ENCODE measurements around the gene ZP1.
"Not testable (repeated sequence)": the region's sequence is repeated elsewhere in the genome, so short reads cannot be mapped to it uniquely, and the experiment has no call there.

ZP1 gene

GRCh38 chr11:60879971-60880588 lies 12.7 kb downstream of the ZP1 start:
- no peak for DNase-seq

- peak in 1 of 2 experiments; percentile 10 for DNase-seq
Observed at GRCh38 chr11:60880643-60881282, 13.4 kb downstream of the ZP1 start.

DNA sequence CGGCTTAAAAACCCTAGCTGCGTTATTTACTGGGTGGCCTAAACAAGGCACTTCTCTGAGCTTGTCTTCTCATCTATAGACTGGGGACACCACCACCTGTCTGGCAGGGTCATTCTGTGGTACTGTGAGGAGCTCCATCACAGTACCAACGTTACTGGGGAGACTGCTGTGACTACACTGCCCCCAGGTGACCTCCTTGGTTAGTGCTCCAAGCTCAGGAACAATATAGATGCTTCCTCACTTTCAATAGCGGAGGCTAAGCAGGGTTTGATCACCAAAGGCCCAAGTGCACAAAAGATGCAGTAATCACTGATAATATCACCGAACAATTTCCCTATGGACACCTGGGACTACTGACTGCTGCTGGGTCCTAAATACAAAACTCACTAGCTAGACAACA lies 20.2 kb downstream of the ZP1 start:
- peak; percentile 24 to 29 for DNase-seq

DNA sequence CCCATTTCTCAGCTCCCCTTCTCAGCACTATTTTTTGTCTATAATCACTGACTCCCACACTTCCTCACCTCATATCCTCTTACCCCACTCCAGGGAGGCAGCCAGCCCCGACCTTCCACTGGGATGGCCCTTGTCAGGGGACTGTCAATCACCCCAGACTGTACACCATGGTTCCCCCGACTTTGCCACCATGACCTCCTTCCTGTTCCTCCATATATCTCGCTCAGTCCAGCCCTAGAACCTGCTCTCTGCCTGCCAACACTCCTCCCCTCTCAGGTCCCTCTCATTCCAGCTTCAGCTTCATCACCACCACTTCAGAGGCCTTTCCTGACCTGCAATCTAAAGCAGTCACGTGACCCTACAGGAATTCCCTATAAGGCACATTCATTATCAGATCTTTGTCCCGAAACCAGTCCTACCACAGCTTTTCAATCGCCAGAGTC lies 22.5 kb downstream of the ZP1 start:
- DNase-seq: no peak

- no peak for DNase-seq
Observed at GRCh38 chr11:60890696-60891095, 23.4 kb downstream of the ZP1 start.

- no peak for DNase-seq
Observed at GRCh38 chr11:60891103-60891741, 23.9 kb downstream of the ZP1 start.

GRCh38 chr11:60895687-60896086 lies 28.3 kb downstream of the ZP1 start:
- no peak for DNase-seq

DNA sequence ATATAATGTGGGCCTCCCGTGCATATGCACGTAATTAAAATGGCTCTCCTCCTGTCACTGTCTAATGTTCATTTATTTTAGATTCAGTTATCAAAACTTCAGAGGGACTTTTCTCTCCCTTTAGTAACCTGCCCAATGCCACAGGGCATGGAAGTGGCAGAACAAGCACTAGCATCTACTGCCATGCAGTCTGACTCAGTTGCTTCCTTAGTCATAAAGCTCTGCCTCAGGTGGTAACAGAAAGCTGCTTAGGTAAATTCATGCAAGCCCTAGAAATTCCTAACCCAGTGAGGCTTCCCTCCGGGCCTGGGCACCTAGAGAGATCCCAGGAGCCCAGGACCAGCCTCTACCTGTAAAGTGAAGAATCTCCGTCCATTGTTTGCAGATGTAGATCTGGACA lies 30.2 kb downstream of the ZP1 start:
- DNase-seq: no peak

- DNase-seq: peak; percentile 13 to 42
Observed at GRCh38 chr11:60899046-60899936, 31.9 kb downstream of the ZP1 start.

DNA sequence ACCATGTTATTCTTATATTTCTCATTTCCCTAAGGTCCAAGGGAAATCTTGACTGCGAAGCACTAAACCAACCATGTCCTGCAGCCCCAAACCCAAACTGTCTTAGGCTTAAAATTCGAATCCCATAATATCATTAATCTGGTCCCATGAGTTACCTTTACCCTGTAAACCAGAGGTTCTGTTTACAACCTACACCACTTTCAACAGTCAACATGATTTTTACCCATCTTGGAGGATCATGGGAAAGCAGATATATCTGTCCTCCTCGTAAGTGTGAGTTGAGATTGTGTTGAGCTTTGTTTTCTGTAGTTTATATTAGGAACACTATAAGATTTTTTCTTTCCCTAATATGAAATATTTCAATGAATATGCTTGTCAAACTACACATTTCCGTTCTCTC lies 32.6 kb downstream of the ZP1 start:
- DNase-seq: no peak

DNA sequence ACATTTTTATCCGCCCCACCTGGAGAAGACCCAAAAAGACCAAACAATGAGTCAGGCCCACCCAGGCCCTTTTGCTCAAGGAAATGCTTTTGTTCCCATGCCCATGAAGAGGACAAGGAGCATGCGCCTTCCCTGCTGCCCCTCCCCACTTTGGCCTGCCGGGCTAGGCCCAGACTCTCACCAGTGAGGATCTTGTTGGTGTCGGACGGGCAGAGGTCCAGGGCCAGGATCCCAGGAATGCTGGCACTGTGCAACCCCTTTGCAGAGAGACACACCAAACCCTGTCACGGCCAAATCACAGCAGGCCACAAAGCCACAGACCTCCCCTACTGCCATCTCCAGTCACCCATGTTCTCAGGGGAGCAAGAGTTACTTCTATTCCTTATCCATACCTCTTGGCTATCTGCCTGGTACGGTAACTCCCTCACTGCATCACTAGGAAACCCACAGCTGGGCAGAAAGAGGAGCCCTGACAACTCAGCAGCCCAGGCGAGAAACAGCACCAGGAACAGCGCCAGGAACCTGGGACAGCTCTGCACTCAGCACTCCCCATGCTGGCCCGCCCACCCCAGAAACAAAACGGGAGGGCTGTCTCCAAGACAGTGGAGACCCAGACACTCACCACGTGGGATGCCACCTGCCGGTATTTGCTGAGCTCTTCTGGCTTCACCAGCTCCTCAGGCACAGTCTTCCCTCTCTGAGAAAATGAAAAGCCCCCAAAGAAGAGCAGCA lies 33.5 kb downstream of the ZP1 start:
- no peak for DNase-seq

GRCh38 chr11:60902625-60903024 lies 35.3 kb downstream of the ZP1 start:
- no peak for DNase-seq

DNA sequence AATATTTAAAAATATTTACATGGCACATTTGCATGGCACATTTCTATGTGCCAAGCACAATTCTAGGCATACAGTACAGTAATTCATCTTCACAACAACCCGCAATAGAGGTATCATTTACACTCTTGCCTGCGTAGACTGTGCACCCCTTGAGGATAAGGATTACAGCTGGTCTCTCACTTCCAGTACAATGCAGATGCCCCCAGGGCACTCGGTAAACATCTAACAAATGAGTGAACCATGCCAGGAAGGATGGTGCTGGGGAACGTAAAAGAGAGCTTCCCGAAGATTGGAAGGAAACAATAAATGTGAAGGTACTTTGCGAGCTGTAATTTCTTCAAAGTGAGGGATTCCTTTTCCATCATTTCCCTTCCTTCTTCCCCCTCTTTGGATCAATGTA lies 37.7 kb downstream of the ZP1 start:
- DNase-seq: no peak

DNA sequence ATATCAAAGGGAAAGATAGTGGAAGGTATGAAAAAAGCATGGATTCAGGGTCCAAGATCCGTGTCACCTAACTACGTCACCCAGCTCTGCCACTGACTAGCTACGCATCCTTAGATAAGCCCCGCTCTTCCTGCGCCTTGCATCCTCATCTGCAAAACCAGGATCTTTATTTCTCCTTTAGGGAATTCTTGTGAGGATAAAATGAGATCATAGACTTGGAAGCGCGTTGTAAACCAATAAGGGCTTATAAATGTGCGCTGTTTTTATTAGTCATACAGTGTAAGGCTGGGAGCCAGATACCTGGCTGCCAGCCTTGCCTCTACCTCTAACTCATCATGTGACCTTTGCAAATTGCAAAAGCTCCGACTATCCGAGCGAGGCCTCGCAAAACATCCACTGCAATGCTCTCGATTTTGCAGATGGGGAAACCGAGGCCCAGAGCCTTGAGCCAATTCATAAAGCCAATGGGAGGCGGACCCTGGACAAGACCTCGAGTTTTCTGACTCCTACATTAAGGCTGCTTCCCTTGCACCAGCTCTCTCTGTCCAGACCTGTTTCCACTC lies 38.3 kb downstream of the ZP1 start:
- no peak for DNase-seq

GRCh38 chr11:60906132-60906972 lies 39.0 kb downstream of the ZP1 start, which contains the start of gene PRPF19:
TSS of gene PRPF19 (minus strand) at chr11:60906585. CDS start at chr11:60906382, 203 bp downstream.
- DNase-seq: peak; percentile 95 to 98

DNA sequence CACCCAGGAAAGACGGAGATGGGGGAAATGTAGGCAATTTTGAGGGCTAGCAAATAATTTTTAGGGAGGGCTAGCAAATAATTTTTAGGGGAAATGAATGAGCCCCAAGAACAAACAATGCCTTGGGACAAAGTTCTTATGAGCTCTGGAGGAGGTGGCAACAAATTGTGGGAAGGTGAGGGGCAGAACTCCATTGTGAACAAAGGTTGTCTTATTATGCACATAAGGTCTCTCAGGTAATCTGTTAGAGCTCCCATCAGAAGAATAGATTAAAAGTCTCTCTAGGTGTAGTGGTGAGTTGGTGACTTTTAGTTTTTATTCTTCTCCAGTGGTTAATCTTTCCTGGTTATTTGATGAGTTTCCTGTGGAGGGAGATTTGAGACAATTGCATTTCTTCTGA lies 41.5 kb downstream of the ZP1 start:
- no peak for DNase-seq

DNA sequence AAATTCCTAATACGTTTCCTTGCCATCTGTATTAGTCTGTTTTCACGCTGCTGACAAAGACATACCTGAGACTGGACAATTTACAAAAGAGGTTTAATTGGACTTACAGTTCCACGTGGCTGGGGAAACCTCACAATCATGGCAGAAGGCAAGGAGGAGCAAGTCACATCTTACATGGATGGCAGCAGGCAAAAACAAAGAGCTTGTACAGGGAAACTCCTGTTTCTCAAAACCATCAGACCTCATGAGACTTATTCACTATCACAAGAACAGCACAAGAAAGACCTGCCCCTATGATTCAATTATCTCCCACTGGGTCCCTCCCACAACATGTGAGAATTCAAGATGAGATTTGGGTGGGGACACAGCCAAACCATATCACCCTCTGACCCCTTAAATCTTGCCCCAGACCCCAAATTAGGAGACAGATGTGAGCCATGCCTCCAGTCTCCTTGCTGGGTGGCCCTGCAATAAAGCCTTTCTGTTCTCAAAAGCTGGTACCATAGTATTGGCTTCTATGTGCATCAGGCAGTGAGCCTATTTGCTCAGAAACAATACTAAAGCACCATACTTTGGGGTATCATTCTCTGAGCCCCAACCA lies 42.4 kb downstream of the ZP1 start:
- not testable (repeated sequence) for DNase-seq

DNA sequence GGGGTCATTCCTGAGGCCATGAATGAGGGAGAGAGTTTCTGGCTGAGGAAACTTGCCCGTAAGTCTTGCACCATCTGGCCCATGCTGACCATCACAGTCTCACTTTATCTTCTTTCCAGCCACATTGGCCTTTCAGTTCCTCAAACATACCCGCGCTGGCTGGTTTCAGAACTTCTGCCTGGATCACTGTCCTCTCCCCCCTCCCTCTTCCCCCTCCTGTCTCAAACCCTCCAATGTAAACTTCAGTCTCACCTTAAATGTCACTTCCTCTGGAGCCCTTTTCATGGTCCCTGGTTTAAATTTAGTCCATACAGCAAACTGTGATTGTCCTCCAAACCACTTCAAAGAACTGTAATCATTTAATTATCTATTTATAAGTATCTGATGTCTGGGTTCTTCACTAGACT lies 42.9 kb downstream of the ZP1 start:
- DNase-seq: no peak

DNA sequence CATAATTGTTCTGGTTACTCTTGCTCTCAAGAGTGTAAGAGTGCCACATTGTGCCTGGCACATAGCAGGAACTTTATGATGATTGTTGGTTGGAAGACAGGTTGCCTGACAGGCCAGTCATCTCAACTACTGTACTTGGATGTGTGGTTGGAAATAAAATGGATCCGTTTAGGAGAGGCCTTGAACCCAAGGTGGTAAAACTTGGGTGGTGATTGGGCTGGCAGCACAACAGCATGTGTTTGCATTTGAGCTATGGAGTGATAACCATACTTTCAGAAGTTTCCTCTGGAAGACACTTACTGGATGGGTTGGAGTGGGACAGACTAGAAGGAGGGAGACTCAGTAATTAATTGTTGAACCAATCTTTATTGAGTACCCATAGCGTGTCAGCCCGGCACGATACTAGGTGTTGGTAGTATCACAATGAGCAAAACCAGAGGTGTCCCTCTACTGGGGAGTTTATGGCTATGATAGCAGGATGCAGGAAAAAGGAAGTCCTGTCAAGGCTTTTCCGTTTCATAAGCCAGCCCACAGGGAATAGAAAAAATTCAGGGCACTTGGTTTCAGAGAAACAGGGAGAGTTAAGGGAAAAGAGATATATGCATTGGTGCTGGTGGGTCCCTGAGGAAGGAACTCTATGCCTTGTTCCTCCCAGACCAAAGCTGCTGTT lies 43.5 kb downstream of the ZP1 start:
- DNase-seq: no peak

DNA sequence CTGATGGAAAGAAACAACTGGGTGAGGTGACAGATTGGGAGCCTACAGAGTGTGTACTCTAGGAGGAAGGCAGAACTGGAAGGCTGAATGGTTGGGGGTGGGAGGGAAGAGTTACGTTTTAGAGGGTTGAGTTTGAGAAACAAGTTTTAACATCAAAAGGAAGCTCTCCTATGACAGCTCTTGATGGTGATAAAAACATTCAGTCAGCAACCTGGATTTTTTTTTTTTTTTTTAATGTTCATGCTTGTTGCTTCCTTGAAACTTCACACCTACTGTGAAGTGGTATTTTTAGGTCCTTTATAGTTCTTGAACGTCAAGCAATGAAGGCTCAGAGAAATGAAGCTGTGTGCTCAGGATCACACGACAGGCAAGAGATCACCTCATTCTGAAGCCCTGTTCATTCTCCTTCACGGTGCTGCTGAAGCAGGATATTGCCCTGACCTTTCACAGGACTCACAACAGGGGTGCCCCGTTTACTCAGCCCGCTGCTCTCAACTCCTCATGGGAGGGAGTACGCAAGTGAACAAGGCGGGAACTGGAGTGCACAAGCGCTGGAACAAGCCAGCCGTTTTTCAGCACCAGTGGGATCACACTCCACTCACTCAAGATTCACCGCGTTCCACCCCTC lies 45.0 kb downstream of the ZP1 start:
- no peak for DNase-seq

Data from NCI-H1930 (cell line).